HG03135 (cell line): ENCODE data around the gene TBC1D1.

Source experiments
- ATAC-seq: cut with Tn5 transposase; IDR thresholded peaks from one replicate; pipeline ENCODE4 v1.9.1; 2021; ENCODE audit warnings: mild to moderate bottlenecking, moderate library complexity; ENCODE audit not compliant: unreplicated experiment

The TBC1D1 gene

GRCh38 chr4:38182334-38182998 is 291.6 kb downstream of the TBC1D1 start:
- ATAC-seq = no peak

GRCh38 chr4:38184404-38184803 is 293.5 kb downstream of the TBC1D1 start:
- ATAC-seq = no peak

GRCh38 chr4:38185406-38186144 is 294.7 kb downstream of the TBC1D1 start:
- ATAC-seq = no peak

GRCh38 chr4:38188136-38188535 is 297.3 kb downstream of the TBC1D1 start:
- no peak for ATAC-seq

- no peak for ATAC-seq
Observed at GRCh38 chr4:38188631-38189101, 297.8 kb downstream of the TBC1D1 start.
